ENCODE results near the gene HOXA3. TPM values are rescaled to one million over a fixed set of nuclear protein-coding genes. Genes with fewer than 3 reads are reported as not detected.

The HOXA3 gene
- total and polyA plus RNA-seq, 9 of the 15 experiments (the other 6 are each of a cell fraction or from before 2014, with no cell fraction given): 0.04 to 0.13 TPM; not detected in 7

- TF ChIP-seq ZNF318 (IDR thresholded peaks at IDR 0.05; ENCODE audit: borderline replicate concordance in 1 of 2, low read depth in 1 of 2): no peak
- TF ChIP-seq HBP1 (CRISPR knock-in tag; IDR thresholded peaks at IDR 0.05): no peak
- no peak for TF ChIP-seq ELK3 (CRISPR knock-in tag; IDR thresholded peaks at IDR 0.05)
- TF ChIP-seq KLF10 (CRISPR knock-in tag; IDR thresholded peaks at IDR 0.05): no peak
Observed at GRCh38 chr7:27092819-27093110, 59.6 kb downstream of the HOXA3 start (continued).

Measured in K562 (cell line).